ENCODE measurements around the gene CAMK2D.

The CAMK2D gene

DNA sequence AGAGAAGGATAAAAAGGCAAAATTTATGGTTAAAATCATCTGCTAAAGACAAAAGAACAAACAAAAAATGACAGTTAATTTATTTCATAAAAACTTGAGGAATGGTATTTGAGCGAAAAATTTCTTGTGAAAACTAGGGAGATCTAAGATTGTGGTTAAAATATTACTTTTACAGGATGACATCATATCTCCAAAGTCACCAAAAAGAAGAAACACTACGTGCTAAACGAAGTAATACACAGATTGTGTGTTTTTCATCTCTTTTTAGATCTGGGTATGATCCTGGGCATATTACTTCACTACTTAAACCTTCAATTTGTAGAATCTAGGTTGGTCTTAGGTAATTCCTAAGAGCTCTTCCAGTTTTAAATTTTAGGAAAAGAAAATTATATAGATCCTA, 107.7 kb downstream of the CAMK2D start:
- Histone ChIP-seq H3K27me3 (ENCODE audit: insufficient read depth, low read depth, severe bottlenecking) (no peaks in the 10 kb centered on the region), H3K9me3 (ENCODE audit: severe bottlenecking) (no peaks in the 10 kb centered on the region), H3K27ac (no peak overlapping the region), H3K4me3 (ENCODE audit: low read depth, low read length) (no peak overlapping the region), H3K36me3 (no peaks in the 10 kb centered on the region)
- DNase-seq, result no peak
- TF ChIP-seq CTCF (IDR thresholded peaks at IDR 0.05; ENCODE audit: low read depth, low read length), result no peak

GRCh38 chr4:113646442-113646822, 115.1 kb downstream of the CAMK2D start:
- no peak for TF ChIP-seq CTCF (IDR thresholded peaks at IDR 0.05; ENCODE audit: low read depth, low read length)
- H3K4me3 ChIP-seq (ENCODE audit: low read depth, low read length), result no peak overlapping the region
- no peaks in the 10 kb centered on the region for H3K27me3 ChIP-seq (ENCODE audit: insufficient read depth, low read depth, severe bottlenecking)
- H3K36me3 ChIP-seq, result no peaks in the 10 kb centered on the region
- peak; percentile 19 for DNase-seq
- no peaks in the 10 kb centered on the region for H3K9me3 ChIP-seq (ENCODE audit: severe bottlenecking)
- no peak overlapping the region for H3K27ac ChIP-seq

GRCh38 chr4:113645771-113646441, 115.6 kb downstream of the CAMK2D start:
- no peak for TF ChIP-seq CTCF (IDR thresholded peaks at IDR 0.05; ENCODE audit: low read depth, low read length)
- H3K9me3 ChIP-seq (ENCODE audit: severe bottlenecking), result no peaks in the 10 kb centered on the region
- H3K36me3 ChIP-seq, result no peaks in the 10 kb centered on the region
- DNase-seq, result no peak
- no peak overlapping the region for H3K4me3 ChIP-seq (ENCODE audit: low read depth, low read length)
- H3K27ac ChIP-seq, result no peak overlapping the region
- H3K27me3 ChIP-seq (ENCODE audit: insufficient read depth, low read depth, severe bottlenecking), result no peaks in the 10 kb centered on the region

GRCh38 chr4:113645288-113645687, 116.2 kb downstream of the CAMK2D start:
- Histone ChIP-seq H3K27me3 (ENCODE audit: insufficient read depth, low read depth, severe bottlenecking) (no peaks in the 10 kb centered on the region), H3K36me3 (no peaks in the 10 kb centered on the region), H3K9me3 (ENCODE audit: severe bottlenecking) (no peaks in the 10 kb centered on the region), H3K4me3 (ENCODE audit: low read depth, low read length) (no peak overlapping the region), H3K27ac (no peak overlapping the region)
- DNase-seq, result no peak
- TF ChIP-seq CTCF (IDR thresholded peaks at IDR 0.05; ENCODE audit: low read depth, low read length), result no peak

DNA sequence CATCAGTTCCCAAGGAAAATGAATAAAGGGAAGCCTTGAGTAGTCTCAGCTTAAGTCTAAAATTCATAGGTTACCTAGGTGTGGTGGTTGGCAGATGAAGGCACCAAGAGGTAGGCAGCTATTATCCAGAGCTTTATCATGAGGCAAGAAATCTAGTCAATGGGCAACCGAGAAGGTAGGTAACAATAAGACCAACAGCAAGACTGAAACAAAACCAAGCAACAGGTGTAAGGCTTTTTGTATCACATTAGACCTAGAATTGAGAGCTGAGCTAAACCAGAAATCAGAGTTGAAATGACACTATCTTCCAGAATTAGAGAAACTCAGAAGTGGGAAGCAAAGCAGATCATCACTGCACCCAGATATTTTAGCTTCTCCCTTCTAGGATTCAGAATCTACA, 117.1 kb downstream of the CAMK2D start:
- Histone ChIP-seq H3K36me3 (no peaks in the 10 kb centered on the region), H3K27me3 (ENCODE audit: insufficient read depth, low read depth, severe bottlenecking) (no peaks in the 10 kb centered on the region), H3K27ac (no peak overlapping the region), H3K4me3 (ENCODE audit: low read depth, low read length) (no peak overlapping the region), H3K9me3 (ENCODE audit: severe bottlenecking) (no peaks in the 10 kb centered on the region)
- no peak for TF ChIP-seq CTCF (IDR thresholded peaks at IDR 0.05; ENCODE audit: low read depth, low read length)
- DNase-seq, result no peak

DNA sequence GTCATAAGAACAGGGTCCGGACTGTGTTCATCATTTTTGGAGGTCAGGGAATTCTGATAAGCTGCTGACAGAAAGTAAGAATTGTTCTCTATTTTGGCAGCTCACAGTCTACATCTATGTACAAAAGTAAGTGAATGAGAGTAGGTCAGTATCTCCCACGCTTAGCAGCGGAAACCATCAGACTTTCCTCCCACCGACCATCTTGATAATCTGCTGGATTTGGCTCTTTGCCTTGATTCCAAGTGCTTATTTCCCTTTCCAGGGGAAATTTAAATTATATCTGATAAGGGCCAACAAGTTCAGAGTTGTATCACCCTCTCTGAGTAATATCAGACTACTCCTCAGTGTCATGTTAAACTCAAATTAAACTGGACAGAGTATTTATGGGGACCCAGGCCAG, 118.0 kb downstream of the CAMK2D start:
- no peaks in the 10 kb centered on the region for H3K9me3 ChIP-seq (ENCODE audit: severe bottlenecking)
- H3K4me3 ChIP-seq (ENCODE audit: low read depth, low read length), result no peak overlapping the region
- no peak for DNase-seq
- no peaks in the 10 kb centered on the region for H3K27me3 ChIP-seq (ENCODE audit: insufficient read depth, low read depth, severe bottlenecking)
- H3K27ac ChIP-seq, result no peak overlapping the region
- TF ChIP-seq CTCF (IDR thresholded peaks at IDR 0.05; ENCODE audit: low read depth, low read length), result no peak
- H3K36me3 ChIP-seq, result no peaks in the 10 kb centered on the region

Measured in WERI-Rb-1 (cell line).